CD14-positive monocyte (primary cell): ENCODE data around the gene IGF2R. TPM values are rescaled to one million over a fixed set of nuclear protein-coding genes. Genes with fewer than 3 reads are reported as not detected.

Experiments used
- DNase-seq, 3 donors: peaks; one replicate each; pipeline ENCODE4 v3.0.0-alpha.2; 2011 to 2022
- H2AFZ ChIP-seq: 2 replicates; pipeline ENCODE4 v1.6.0; 2012; ENCODE audit warnings: mild to moderate bottlenecking, low read depth, low read length, inconsistent platforms; ENCODE audit not compliant: insufficient read depth, poor library complexity, severe bottlenecking
- H3K27ac ChIP-seq, 2 donors: 1 replicate in 1 of 2; 2 replicates in 1 of 2; pipeline ENCODE4 v1.5.1; 2012 to 2013; ENCODE audit warnings: low read length in 2 of 2, control low read depth in 1 of 2, inconsistent platforms in 1 of 2, low read depth in 1 of 2, mild to moderate bottlenecking in 1 of 2
- H3K27me3 ChIP-seq, 2 donors: one replicate each; pipeline versions ENCODE4 v1.6.0 to v1.6.1; 2011 to 2013; ENCODE audit warnings: low read length in 2 of 2; ENCODE audit not compliant: control insufficient read depth in 2 of 2, insufficient read depth in 2 of 2
- H3K36me3 ChIP-seq, 2 donors: replicated peaks in 1 of 2; 1 replicate in 1 of 2; 2 replicates in 1 of 2; pipeline versions ENCODE4 v1.5.1 to v1.6.1; 2012 to 2013; ENCODE audit warnings: low read length in 2 of 2, control low read depth in 1 of 2, inconsistent platforms in 1 of 2, mild to moderate bottlenecking in 1 of 2; ENCODE audit not compliant: insufficient read depth in 2 of 2, control insufficient read depth in 1 of 2
- H3K4me1 ChIP-seq, 2 donors: 1 replicate in 1 of 2; 2 replicates in 1 of 2; pipeline versions ENCODE4 v1.5.1 to v1.6.1; 2012 to 2013; ENCODE audit warnings: low read length in 2 of 2, control low read depth in 1 of 2, inconsistent platforms in 1 of 2, mild to moderate bottlenecking in 1 of 2, moderate library complexity in 1 of 2; ENCODE audit not compliant: insufficient read depth in 2 of 2, control insufficient read depth in 1 of 2
- H3K4me2 ChIP-seq: replicated peaks from 2 replicates; pipeline ENCODE3; 2012; ENCODE audit warnings: low read length, moderate library complexity, mild to moderate bottlenecking; ENCODE audit not compliant: poor library complexity, severe bottlenecking; ENCODE audit errors: extremely low read depth
- H3K4me3 ChIP-seq, 3 experiments: fragments of 200-600 bp in 1 of 3; sonication (generic) in 1 of 3; replicated peaks in 1 of 3; 1 replicate in 2 of 3; 2 replicates in 1 of 3; pipeline ENCODE4 v1.5.1; 2011 to 2013; ENCODE audit warnings: low read length in 3 of 3, mild to moderate bottlenecking in 3 of 3, control low read depth in 2 of 3, low read depth in 2 of 3, inconsistent platforms in 1 of 3, moderate library complexity in 1 of 3
- H3K79me2 ChIP-seq: 2 replicates; pipeline ENCODE4 v1.6.0; 2012; ENCODE audit warnings: mild to moderate bottlenecking, control low read depth, inconsistent platforms, low read length, moderate library complexity; ENCODE audit not compliant: insufficient read depth
- H3K9ac ChIP-seq: 2 replicates; pipeline ENCODE4 v1.6.0; 2017; ENCODE audit warnings: low read length, mild to moderate bottlenecking; ENCODE audit not compliant: insufficient read depth, poor library complexity, severe bottlenecking
- H3K9me3 ChIP-seq, 2 donors: replicated peaks in 1 of 2; 1 replicate in 1 of 2; 2 replicates in 1 of 2; pipeline versions ENCODE4 v1.5.1 to v1.6.1; 2012 to 2013; ENCODE audit warnings: low read length in 2 of 2, control low read depth in 1 of 2; ENCODE audit not compliant: control insufficient read depth in 1 of 2, insufficient read depth in 1 of 2
- H4K20me1 ChIP-seq: 2 replicates; pipeline ENCODE4 v1.6.0; 2012; ENCODE audit warnings: mild to moderate bottlenecking, low read length, control low read depth, moderate library complexity; ENCODE audit not compliant: insufficient read depth
- H3K27ac Mint-ChIP-seq, 7 donors: one replicate each; pipeline ENCODE4 v1.8.0; 2020; ENCODE audit warnings: mild to moderate bottlenecking in 7 of 7, mixed read lengths in 7 of 7, moderate library complexity in 6 of 7, inconsistent platforms in 2 of 7
- H3K27me3 Mint-ChIP-seq, 3 donors: one replicate each; pipeline ENCODE4 v1.8.0; 2021 to 2022; ENCODE audit warnings: low read depth in 3 of 3, mild to moderate bottlenecking in 3 of 3, mixed read lengths in 3 of 3, moderate library complexity in 3 of 3, inconsistent platforms in 1 of 3
- H3K36me3 Mint-ChIP-seq, 2 donors: one replicate each; pipeline ENCODE4 v1.8.0; 2020; ENCODE audit warnings: mixed read lengths in 2 of 2, inconsistent platforms in 1 of 2, mild to moderate bottlenecking in 1 of 2
- H3K4me1 Mint-ChIP-seq: one replicate; pipeline ENCODE4 v1.8.0; 2020; ENCODE audit warnings: mild to moderate bottlenecking, mixed read lengths
- H3K4me3 Mint-ChIP-seq, 2 donors: one replicate each; pipeline ENCODE4 v1.8.0; 2020; ENCODE audit warnings: mild to moderate bottlenecking in 2 of 2, mixed read lengths in 2 of 2, moderate library complexity in 1 of 2
- H3K9me3 Mint-ChIP-seq, 7 donors: one replicate each; pipeline ENCODE4 v1.8.0; 2020 to 2022; ENCODE audit warnings: mixed read lengths in 7 of 7, mild to moderate bottlenecking in 6 of 7, moderate library complexity in 6 of 7, inconsistent platforms in 2 of 7
- CTCF ChIP-seq: fragments of 200-600 bp; IDR thresholded peaks from one replicate; pipeline ENCODE4 v1.8.0; 2022; ENCODE audit warnings: antibody characterized with exemption, mild to moderate bottlenecking
- WGBS: methylation state at CpG from one replicate; pipeline ENCODE4 v1.1.5; 2013; ENCODE audit warnings: missing lambda C conversion rate; ENCODE audit not compliant: insufficient coverage; 5-methylcytosine and 5-hydroxymethylcytosine counted together
- intact Hi-C, 2 donors: fragments of 100-400 bp; cut with micrococcal nuclease; formaldehyde crosslinking; loops; one replicate each; pipeline versions ENCODE4 v1.15.0 to v1.15.1; 2023
- polyA plus RNA-seq, 3 donors: library from polyadenylated mRNA; depleted of rRNA in 1 of 3; unstranded in 2 of 3; stranded (reverse) in 1 of 3; fragments of 300-500 nt in 2 of 3; fragments of >200 nt in 1 of 3; fragmentation: Illumina TruSeq in 2 of 3; gene quantifications; 1 replicate in 2 of 3; 2 replicates in 1 of 3; pipeline ENCODE4 v1.2.3, GENCODE V29; 2012 to 2021

IGF2R gene
- polyA plus RNA-seq, 3 donors: 6.9 to 44.8 (median 8.2) TPM

DNA sequence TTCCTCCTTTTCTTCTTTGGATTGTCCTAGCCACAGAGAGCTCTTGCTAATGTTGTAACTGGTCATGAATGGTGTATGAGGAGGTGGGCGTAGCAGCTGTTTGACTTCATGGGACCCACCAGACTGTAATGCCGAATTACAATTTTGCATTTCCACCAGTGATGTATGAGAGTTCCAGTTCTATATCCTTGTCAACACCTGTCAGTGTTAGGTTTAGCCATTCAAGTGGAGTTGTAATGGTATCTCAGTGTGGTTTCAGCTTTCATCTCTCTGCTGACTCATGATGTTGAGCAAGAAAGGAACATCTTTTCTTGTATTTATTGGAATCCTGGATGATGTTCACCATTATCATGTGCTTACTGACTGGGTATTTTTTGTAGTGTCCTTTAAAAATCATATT lies 5.1 kb downstream of the IGF2R start:
- Histone ChIP-seq H3K4me1 (peaks cover 50 to 76% of the 10 kb centered on the region in 2 donors), H3K9me3 (no peaks in the 10 kb centered on the region), H4K20me1 (peaks cover 90% of the 10 kb centered on the region), H3K4me3 (no peak overlapping the region), H3K79me2 (peaks cover 97% of the 10 kb centered on the region), H3K27me3 (peaks cover 0 to 18% of the 10 kb centered on the region in 2 donors), H2AFZ (no peak overlapping the region), H3K36me3 (no peaks in the 10 kb centered on the region), H3K9ac (no peak overlapping the region), H3K4me2 (peak overlapping the region; percentile 33), H3K27ac (peak overlapping the region in 1 of 2 donors; percentile 24)
- no CpG with 5 or more reads among the region's 2 CpGs for WGBS
- H3K27ac Mint-ChIP-seq: peak overlapping the region in 4 of 7 donors; percentile 2 to 55 (median 24)
- peaks cover 36 to 41% (median 37%) of the 10 kb centered on the region in 3 donors for H3K27me3 Mint-ChIP-seq
- intact Hi-C loops: loop anchor here in 1 of 2 donors (10.0 kb wide), 1 partner anchor 279 kb away; the partner anchor contains the start of gene SOD2
- peak in 2 of 3 donors; percentile 53 to 74 for DNase-seq
- TF ChIP-seq CTCF: no peak
- H3K4me1 Mint-ChIP-seq: peaks cover 73% of the 10 kb centered on the region
- peaks cover 0 to 3% (median 0%) of the 10 kb centered on the region in 7 donors for H3K9me3 Mint-ChIP-seq
- peak overlapping the region in 1 of 2 donors; percentile 1 for H3K4me3 Mint-ChIP-seq
- H3K36me3 Mint-ChIP-seq: peaks cover 49 to 65% of the 10 kb centered on the region in 2 donors

GRCh38 chr6:159974932-159975331 lies 6.0 kb downstream of the IGF2R start:
- H3K9ac ChIP-seq: no peak overlapping the region
- Mint-ChIP-seq H3K27me3 (peaks cover 45 to 51% (median 46%) of the 10 kb centered on the region in 3 donors), H3K4me3 (peak overlapping the region in 1 of 2 donors; percentile 22), H3K27ac (peak overlapping the region in 2 of 7 donors; percentile 27 to 51), H3K9me3 (peaks cover 0 to 6% (median 4%) of the 10 kb centered on the region in 7 donors), H3K36me3 (peaks cover 56 to 73% of the 10 kb centered on the region in 2 donors), H3K4me1 (peaks cover 81% of the 10 kb centered on the region)
- peaks cover 99% of the 10 kb centered on the region for H3K79me2 ChIP-seq
- no peak overlapping the region for H2AFZ ChIP-seq
- H3K36me3 ChIP-seq: no peaks in the 10 kb centered on the region
- TF ChIP-seq CTCF: no peak
- no peak overlapping the region for H3K4me3 ChIP-seq
- intact Hi-C loops: loop anchor here in 1 of 2 donors (10.0 kb wide), 1 partner anchor 280 kb away; the partner anchor contains the start of gene SOD2
- H4K20me1 ChIP-seq: peaks cover 99% of the 10 kb centered on the region
- 100% methylated on average over 2 of the region's 7 CpGs for WGBS
- no peaks in the 10 kb centered on the region for H3K9me3 ChIP-seq
- no peak overlapping the region for H3K4me2 ChIP-seq
- H3K4me1 ChIP-seq: peaks cover 55 to 86% of the 10 kb centered on the region in 2 donors
- H3K27ac ChIP-seq: no peak overlapping the region
- DNase-seq: no peak
- peaks cover 0 to 25% of the 10 kb centered on the region in 2 donors for H3K27me3 ChIP-seq
